Skeletal muscle tissue (tissue), 4 donors: ENCODE data around the gene MADD. TPM values are rescaled to one million over a fixed set of nuclear protein-coding genes. Genes with fewer than 3 reads are reported as not detected.

Experiments
- H3K27ac ChIP-seq: one replicate; pipeline ENCODE4 v1.7.0; 2013; ENCODE audit warnings: mild to moderate bottlenecking, low read depth, low read length, inconsistent platforms
- H3K27me3 ChIP-seq, 3 donors: one replicate each; pipeline ENCODE4 v1.7.0; 2013; ENCODE audit warnings: low read length in 3 of 3; ENCODE audit not compliant: control insufficient read depth in 3 of 3, insufficient read depth in 3 of 3
- H3K36me3 ChIP-seq, 3 donors: one replicate each; pipeline ENCODE4 v1.7.0; 2013; ENCODE audit warnings: low read length in 3 of 3; ENCODE audit not compliant: control insufficient read depth in 3 of 3, insufficient read depth in 3 of 3
- H3K4me1 ChIP-seq, 3 donors: one replicate each; pipeline ENCODE4 v1.7.0; 2013; ENCODE audit warnings: low read length in 3 of 3, mild to moderate bottlenecking in 3 of 3; ENCODE audit not compliant: control insufficient read depth in 3 of 3, insufficient read depth in 3 of 3
- H3K4me3 ChIP-seq, 3 donors: one replicate each; pipeline ENCODE4 v1.7.0; 2013; ENCODE audit warnings: low read length in 3 of 3
- H3K9ac ChIP-seq, 3 donors: one replicate each; pipeline ENCODE4 v1.7.0; 2013; ENCODE audit warnings: low read length in 3 of 3, mild to moderate bottlenecking in 3 of 3, moderate library complexity in 2 of 3, low read depth in 1 of 3
- H3K9me3 ChIP-seq, 3 donors: one replicate each; pipeline ENCODE4 v1.7.0; 2013; ENCODE audit warnings: low read length in 3 of 3; ENCODE audit not compliant: control insufficient read depth in 3 of 3
- total RNA-seq: library from RNA; depleted of rRNA; stranded (reverse); fragments of >200 nt; gene quantifications from one replicate; pipeline ENCODE4 v1.2.3, GENCODE V29; 2014
- donor health status: Osteomylitis.

The MADD gene
- total RNA-seq, 1 donor from 2014 or later, result 15.7 TPM

GRCh38 chr11:47271328-47271727, 1.4 kb downstream of the MADD start:
- no peaks in the 10 kb centered on the region for H3K27me3 ChIP-seq
- peaks cover 39 to 55% (median 49%) of the 10 kb centered on the region in 3 donors for H3K4me1 ChIP-seq
- peak overlapping the region; percentile 93 for H3K27ac ChIP-seq
- H3K9ac ChIP-seq, result peak overlapping the region; percentile 5 to 63 (median 57)
- peaks cover 17 to 26% (median 22%) of the 10 kb centered on the region in 3 donors for H3K36me3 ChIP-seq
- H3K9me3 ChIP-seq, result no peaks in the 10 kb centered on the region
- H3K4me3 ChIP-seq, result peak overlapping the region in 2 of 3 donors; percentile 57 to 88

GRCh38 chr11:47271961-47272661, 2.2 kb downstream of the MADD start:
- Histone ChIP-seq H3K9ac (peak overlapping the region; percentile 25 to 57 (median 52)), H3K4me1 (peaks cover 39 to 55% (median 49%) of the 10 kb centered on the region in 3 donors), H3K4me3 (peak overlapping the region; percentile 39 to 52 (median 46)), H3K9me3 (no peaks in the 10 kb centered on the region), H3K36me3 (peaks cover 24 to 34% (median 30%) of the 10 kb centered on the region in 3 donors), H3K27me3 (no peaks in the 10 kb centered on the region), H3K27ac (peak overlapping the region; percentile 93)

- peaks cover 39 to 55% (median 49%) of the 10 kb centered on the region in 3 donors for H3K4me1 ChIP-seq
- peak overlapping the region in 1 of 3 donors; percentile 12 for H3K9ac ChIP-seq
- H3K4me3 ChIP-seq, result peak overlapping the region in 2 of 3 donors; percentile 46 to 52
- no peaks in the 10 kb centered on the region for H3K9me3 ChIP-seq
- H3K27me3 ChIP-seq, result no peaks in the 10 kb centered on the region
- peaks cover 28 to 38% (median 35%) of the 10 kb centered on the region in 3 donors for H3K36me3 ChIP-seq
- peak overlapping the region; percentile 93 for H3K27ac ChIP-seq
Measured at GRCh38 chr11:47272706-47273105, 2.8 kb downstream of the MADD start.

DNA sequence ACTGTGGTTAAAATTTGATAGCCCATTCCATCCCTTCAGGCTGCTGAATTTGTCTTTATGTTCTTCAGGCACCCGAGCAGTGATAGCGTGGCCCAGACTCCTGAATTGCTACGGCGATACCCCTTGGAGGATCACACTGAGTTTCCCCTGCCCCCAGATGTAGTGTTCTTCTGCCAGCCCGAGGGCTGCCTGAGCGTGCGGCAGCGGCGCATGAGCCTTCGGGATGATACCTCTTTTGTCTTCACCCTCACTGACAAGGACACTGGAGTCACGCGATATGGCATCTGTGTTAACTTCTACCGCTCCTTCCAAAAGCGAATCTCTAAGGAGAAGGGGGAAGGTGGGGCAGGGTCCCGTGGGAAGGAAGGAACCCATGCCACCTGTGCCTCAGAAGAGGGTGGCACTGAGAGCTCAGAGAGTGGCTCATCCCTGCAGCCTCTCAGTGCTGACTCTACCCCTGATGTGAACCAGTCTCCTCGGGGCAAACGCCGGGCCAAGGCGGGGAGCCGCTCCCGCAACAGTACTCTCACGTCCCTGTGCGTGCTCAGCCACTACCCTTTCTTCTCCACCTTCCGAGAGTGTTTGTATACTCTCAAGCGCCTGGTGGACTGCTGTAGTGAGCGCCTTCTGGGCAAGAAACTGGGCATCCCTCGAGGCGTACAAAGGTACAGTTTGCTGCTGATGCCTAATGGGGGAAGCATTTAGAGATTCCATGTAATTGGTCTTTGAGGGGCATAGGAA, 4.7 kb downstream of the MADD start:
- H3K4me3 ChIP-seq, result no peak overlapping the region
- H3K4me1 ChIP-seq, result peaks cover 27 to 38% (median 33%) of the 10 kb centered on the region in 3 donors
- H3K9me3 ChIP-seq, result no peaks in the 10 kb centered on the region
- no peaks in the 10 kb centered on the region for H3K27me3 ChIP-seq
- H3K27ac ChIP-seq, result no peak overlapping the region
- H3K36me3 ChIP-seq, result peaks cover 40 to 49% (median 48%) of the 10 kb centered on the region in 3 donors
- H3K9ac ChIP-seq, result no peak overlapping the region

DNA sequence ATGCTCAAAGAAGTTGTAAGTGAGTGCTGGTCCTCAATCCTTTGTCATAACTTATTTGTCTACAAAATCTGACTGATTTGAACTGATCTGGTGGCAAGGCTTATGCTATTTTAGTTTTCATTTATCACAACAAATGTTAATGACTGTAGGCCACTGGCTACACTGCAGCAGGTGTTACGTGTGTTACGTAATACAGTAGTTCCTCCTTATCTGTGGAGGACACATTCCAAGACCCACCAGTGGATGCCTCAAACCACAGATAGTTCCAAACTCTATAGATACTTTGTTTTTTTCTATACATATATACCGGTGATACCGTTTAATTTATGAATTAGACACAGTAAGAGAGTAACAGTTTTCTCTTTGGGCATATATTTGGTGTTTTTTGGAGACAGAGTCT, 7.0 kb downstream of the MADD start:
- no peaks in the 10 kb centered on the region for H3K9me3 ChIP-seq
- no peak overlapping the region for H3K27ac ChIP-seq
- peaks cover 13 to 23% (median 19%) of the 10 kb centered on the region in 3 donors for H3K4me1 ChIP-seq
- H3K36me3 ChIP-seq, result peaks cover 52 to 66% (median 66%) of the 10 kb centered on the region in 3 donors
- no peak overlapping the region for H3K9ac ChIP-seq
- no peaks in the 10 kb centered on the region for H3K27me3 ChIP-seq
- H3K4me3 ChIP-seq, result no peak overlapping the region

DNA sequence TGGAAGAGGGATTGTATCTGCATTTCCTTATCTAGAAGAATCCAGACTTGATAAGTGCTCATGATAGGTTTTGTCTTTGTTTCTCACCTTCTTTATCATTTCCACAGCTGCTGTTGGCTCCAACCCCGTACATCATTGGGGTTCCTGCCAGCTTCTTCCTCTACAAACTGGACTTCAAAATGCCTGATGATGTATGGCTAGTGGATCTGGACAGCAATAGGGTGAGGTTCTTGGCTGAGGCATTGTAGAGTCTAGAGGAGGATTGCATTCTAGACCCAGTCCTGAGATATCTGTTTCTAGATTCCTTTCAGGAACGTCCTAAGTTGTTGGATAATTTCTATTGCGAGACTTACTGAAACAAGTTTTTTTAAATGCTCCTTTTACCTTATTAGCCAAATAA, 8.1 kb downstream of the MADD start:
- no peaks in the 10 kb centered on the region for H3K9me3 ChIP-seq
- H3K4me1 ChIP-seq, result peaks cover 1 to 12% (median 7%) of the 10 kb centered on the region in 3 donors
- peaks cover 61 to 76% (median 74%) of the 10 kb centered on the region in 3 donors for H3K36me3 ChIP-seq
- no peak overlapping the region for H3K27ac ChIP-seq
- no peak overlapping the region for H3K4me3 ChIP-seq
- no peak overlapping the region for H3K9ac ChIP-seq
- H3K27me3 ChIP-seq, result no peaks in the 10 kb centered on the region

GRCh38 chr11:47278769-47279168, 8.8 kb downstream of the MADD start:
- H3K27ac ChIP-seq, result no peak overlapping the region
- H3K4me3 ChIP-seq, result no peak overlapping the region
- peaks cover 67 to 76% (median 75%) of the 10 kb centered on the region in 3 donors for H3K36me3 ChIP-seq
- no peaks in the 10 kb centered on the region for H3K9me3 ChIP-seq
- H3K4me1 ChIP-seq, result peaks cover 0 to 5% (median 3%) of the 10 kb centered on the region in 3 donors
- H3K9ac ChIP-seq, result no peak overlapping the region
- H3K27me3 ChIP-seq, result no peaks in the 10 kb centered on the region

DNA sequence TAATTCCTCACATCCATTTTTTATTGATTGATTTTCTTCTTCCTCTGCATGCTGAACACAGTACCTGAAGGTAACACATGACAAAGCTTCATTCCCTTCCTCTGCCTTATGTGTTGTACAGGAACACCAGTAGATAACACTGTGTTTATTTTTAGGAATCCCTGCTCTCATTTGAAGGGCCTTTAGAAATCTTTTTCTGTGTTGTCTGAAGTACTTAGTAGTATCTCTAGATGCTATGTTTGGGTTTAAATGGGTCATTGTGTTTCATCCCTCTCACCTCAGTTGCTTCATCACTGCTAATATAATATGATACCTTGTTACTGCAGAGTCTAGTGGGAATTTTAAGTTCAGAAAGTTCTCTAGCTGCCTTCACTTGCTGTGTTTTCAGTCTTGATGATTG, 10.2 kb downstream of the MADD start:
- peaks cover 73 to 80% (median 80%) of the 10 kb centered on the region in 3 donors for H3K36me3 ChIP-seq

DNA sequence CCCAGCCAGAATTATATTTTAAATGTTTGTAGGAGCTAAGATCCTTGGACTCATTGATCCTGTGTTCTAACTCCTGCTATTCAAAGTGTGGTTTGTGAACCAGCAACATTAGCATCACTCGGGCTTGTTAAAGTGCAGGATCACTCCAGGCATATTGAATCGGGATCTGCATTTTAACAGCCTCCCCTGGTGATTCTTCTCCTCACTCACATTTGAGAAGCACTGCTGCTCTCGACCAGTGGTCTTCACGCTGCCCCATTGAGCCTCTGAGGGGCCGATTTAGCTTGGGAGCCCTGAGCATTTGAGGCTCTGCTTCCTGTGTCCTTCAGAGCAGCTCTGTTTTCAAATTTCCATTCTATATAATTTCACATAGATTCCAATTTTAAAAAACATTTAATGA, 10.9 kb downstream of the MADD start:
- Histone ChIP-seq H3K27me3 (no peaks in the 10 kb centered on the region), H3K9me3 (no peaks in the 10 kb centered on the region), H3K4me1 (no peaks in the 10 kb centered on the region), H3K27ac (no peak overlapping the region), H3K9ac (no peak overlapping the region), H3K36me3 (peaks cover 76 to 81% (median 80%) of the 10 kb centered on the region in 3 donors), H3K4me3 (no peak overlapping the region)

More for the DNA sequence above, 10.2 kb downstream of the MADD start:
- Histone ChIP-seq H3K27me3 (no peaks in the 10 kb centered on the region), H3K4me1 (no peaks in the 10 kb centered on the region), H3K9me3 (no peaks in the 10 kb centered on the region), H3K4me3 (no peak overlapping the region), H3K27ac (no peak overlapping the region), H3K9ac (no peak overlapping the region)

DNA sequence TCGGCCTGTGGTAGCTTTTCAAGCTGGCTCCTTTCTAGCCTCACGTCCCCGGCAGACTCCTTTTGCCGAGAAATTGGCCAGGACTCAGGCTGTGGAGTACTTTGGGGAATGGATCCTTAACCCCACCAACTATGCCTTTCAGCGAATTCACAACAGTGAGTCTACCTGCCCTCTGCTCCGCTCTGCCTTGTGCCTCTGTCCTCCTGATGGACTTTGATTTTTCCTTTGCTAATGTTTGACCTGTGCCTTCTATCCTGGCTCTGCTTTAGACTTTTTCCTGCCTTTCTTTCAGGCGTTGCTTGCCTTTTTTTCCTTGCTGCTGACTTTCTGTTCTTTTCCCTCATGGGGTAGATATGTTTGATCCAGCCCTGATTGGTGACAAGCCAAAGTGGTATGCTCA, 12.5 kb downstream of the MADD start:
- no peaks in the 10 kb centered on the region for H3K27me3 ChIP-seq
- no peak overlapping the region for H3K9ac ChIP-seq
- H3K4me3 ChIP-seq, result no peak overlapping the region
- H3K9me3 ChIP-seq, result no peaks in the 10 kb centered on the region
- H3K36me3 ChIP-seq, result peaks cover 70 to 79% (median 75%) of the 10 kb centered on the region in 3 donors
- H3K27ac ChIP-seq, result no peak overlapping the region
- H3K4me1 ChIP-seq, result peaks cover 0 to 2% (median 0%) of the 10 kb centered on the region in 3 donors
